ENCODE data around the gene IL6. TPM values are rescaled to one million over a fixed set of nuclear protein-coding genes. Genes with fewer than 3 reads are reported as not detected.

The IL6 gene
- total and polyA plus RNA-seq, 9 of the 15 experiments (the other 6 are each of a cell fraction or from before 2014, with no cell fraction given), result 0.76 to 2.9 (median 1.5) TPM

DNA sequence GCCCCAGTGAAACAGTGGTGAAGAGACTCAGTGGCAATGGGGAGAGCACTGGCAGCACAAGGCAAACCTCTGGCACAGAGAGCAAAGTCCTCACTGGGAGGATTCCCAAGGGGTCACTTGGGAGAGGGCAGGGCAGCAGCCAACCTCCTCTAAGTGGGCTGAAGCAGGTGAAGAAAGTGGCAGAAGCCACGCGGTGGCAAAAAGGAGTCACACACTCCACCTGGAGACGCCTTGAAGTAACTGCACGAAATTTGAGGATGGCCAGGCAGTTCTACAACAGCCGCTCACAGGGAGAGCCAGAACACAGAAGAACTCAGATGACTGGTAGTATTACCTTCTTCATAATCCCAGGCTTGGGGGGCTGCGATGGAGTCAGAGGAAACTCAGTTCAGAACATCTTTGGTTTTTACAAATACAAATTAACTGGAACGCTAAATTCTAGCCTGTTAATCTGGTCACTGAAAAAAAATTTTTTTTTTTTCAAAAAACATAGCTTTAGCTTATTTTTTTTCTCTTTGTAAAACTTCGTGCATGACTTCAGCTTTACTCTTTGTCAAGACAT is 574 bp upstream of the IL6 start (continued):
- TF ChIP-seq, protein P1, sequence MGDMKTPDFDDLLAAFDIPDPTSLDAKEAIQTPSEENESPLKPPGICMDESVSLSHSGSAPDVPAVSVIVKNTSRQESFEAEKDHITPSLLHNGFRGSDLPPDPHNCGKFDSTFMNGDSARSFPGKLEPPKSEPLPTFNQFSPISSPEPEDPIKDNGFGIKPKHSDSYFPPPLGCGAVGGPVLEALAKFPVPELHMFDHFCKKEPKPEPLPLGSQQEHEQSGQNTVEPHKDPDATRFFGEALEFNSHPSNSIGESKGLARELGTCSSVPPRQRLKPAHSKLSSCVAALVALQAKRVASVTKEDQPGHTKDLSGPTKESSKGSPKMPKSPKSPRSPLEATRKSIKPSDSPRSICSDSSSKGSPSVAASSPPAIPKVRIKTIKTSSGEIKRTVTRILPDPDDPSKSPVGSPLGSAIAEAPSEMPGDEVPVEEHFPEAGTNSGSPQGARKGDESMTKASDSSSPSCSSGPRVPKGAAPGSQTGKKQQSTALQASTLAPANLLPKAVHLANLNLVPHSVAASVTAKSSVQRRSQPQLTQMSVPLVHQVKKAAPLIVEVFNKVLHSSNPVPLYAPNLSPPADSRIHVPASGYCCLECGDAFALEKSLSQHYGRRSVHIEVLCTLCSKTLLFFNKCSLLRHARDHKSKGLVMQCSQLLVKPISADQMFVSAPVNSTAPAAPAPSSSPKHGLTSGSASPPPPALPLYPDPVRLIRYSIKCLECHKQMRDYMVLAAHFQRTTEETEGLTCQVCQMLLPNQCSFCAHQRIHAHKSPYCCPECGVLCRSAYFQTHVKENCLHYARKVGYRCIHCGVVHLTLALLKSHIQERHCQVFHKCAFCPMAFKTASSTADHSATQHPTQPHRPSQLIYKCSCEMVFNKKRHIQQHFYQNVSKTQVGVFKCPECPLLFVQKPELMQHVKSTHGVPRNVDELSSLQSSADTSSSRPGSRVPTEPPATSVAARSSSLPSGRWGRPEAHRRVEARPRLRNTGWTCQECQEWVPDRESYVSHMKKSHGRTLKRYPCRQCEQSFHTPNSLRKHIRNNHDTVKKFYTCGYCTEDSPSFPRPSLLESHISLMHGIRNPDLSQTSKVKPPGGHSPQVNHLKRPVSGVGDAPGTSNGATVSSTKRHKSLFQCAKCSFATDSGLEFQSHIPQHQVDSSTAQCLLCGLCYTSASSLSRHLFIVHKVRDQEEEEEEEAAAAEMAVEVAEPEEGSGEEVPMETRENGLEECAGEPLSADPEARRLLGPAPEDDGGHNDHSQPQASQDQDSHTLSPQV (IDR thresholded peaks at IDR 0.05), result peak; percentile 86
- TF ChIP-seq EP400 (IDR thresholded peaks at IDR 0.05) (peak; percentile 25), NFXL1 (CRISPR knock-in tag; IDR thresholded peaks at IDR 0.05) (no peak), ZNF668 (CRISPR knock-in tag; IDR thresholded peaks at IDR 0.05) (0 out of 2 replicates have a peak, but pooled peaks have one; percentile 45), CBX3 (IDR thresholded peaks at IDR 0.05; ENCODE audit: borderline replicate concordance in 1 of 2, low read length in 2 of 2) (peak in 1 of 2 experiments; percentile 19; a peak in 1 of 3 replicates), MEIS2 (IDR thresholded peaks at IDR 0.05; ENCODE audit: partially characterized antibody) (no peak), DMBX1 (CRISPR knock-in tag; IDR thresholded peaks at IDR 0.05; ENCODE audit: borderline replicate concordance) (peak; percentile 87), NR4A1 (CRISPR knock-in tag; IDR thresholded peaks at IDR 0.05) (no peak), NR4A1 (tag; IDR thresholded peaks at IDR 0.05) (peak; percentile 78; the same call in 1 of the 2 replicates), ZNF175 (CRISPR knock-in tag; IDR thresholded peaks at IDR 0.05; ENCODE audit: low read depth) (peak; percentile 71; the same call in 1 of the 2 replicates), ZNF121 (CRISPR knock-in tag; conservative IDR thresholded peaks at IDR 0.05) (no peak), ZBTB1 (CRISPR knock-in tag; IDR thresholded peaks at IDR 0.05; ENCODE audit: borderline replicate concordance, low read depth) (0 out of 2 replicates have a peak, but pooled peaks have one; percentile 35), KAT7 (CRISPR knock-in tag; IDR thresholded peaks at IDR 0.05; ENCODE audit: borderline replicate concordance) (peak; percentile 69; the same call in 1 of the 2 replicates), ZKSCAN1 (IDR thresholded peaks at IDR 0.05; ENCODE audit: low read depth, low read length) (no peak), LARP7 (IDR thresholded peaks at IDR 0.05) (no peak), CTBP1 (IDR thresholded peaks at IDR 0.05; ENCODE audit: borderline replicate concordance) (peak; percentile 49; the same call in 1 of the 2 replicates), RCOR1 (IDR thresholded peaks at IDR 0.05; ENCODE audit: borderline replicate concordance in 1 of 2, low read depth in 2 of 2, low read length in 2 of 2) (peak in 1 of 2 experiments; percentile 52; a peak in 1 of 4 replicates)
- TF ChIP-seq, protein P2, sequence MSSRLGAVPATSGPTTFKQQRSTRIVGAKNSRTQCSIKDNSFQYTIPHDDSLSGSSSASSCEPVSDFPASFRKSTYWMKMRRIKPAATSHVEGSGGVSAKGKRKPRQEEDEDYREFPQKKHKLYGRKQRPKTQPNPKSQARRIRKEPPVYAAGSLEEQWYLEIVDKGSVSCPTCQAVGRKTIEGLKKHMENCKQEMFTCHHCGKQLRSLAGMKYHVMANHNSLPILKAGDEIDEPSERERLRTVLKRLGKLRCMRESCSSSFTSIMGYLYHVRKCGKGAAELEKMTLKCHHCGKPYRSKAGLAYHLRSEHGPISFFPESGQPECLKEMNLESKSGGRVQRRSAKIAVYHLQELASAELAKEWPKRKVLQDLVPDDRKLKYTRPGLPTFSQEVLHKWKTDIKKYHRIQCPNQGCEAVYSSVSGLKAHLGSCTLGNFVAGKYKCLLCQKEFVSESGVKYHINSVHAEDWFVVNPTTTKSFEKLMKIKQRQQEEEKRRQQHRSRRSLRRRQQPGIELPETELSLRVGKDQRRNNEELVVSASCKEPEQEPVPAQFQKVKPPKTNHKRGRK (tag; IDR thresholded peaks at IDR 0.05), result 0 out of 2 replicates have a peak, but pooled peaks have one; percentile 28
- TF ChIP-seq, protein P3, sequence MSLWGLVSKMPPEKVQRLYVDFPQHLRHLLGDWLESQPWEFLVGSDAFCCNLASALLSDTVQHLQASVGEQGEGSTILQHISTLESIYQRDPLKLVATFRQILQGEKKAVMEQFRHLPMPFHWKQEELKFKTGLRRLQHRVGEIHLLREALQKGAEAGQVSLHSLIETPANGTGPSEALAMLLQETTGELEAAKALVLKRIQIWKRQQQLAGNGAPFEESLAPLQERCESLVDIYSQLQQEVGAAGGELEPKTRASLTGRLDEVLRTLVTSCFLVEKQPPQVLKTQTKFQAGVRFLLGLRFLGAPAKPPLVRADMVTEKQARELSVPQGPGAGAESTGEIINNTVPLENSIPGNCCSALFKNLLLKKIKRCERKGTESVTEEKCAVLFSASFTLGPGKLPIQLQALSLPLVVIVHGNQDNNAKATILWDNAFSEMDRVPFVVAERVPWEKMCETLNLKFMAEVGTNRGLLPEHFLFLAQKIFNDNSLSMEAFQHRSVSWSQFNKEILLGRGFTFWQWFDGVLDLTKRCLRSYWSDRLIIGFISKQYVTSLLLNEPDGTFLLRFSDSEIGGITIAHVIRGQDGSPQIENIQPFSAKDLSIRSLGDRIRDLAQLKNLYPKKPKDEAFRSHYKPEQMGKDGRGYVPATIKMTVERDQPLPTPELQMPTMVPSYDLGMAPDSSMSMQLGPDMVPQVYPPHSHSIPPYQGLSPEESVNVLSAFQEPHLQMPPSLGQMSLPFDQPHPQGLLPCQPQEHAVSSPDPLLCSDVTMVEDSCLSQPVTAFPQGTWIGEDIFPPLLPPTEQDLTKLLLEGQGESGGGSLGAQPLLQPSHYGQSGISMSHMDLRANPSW (CRISPR knock-in tag; IDR thresholded peaks at IDR 0.05), result no peak
